Measurements from ENCODE around the gene RIPK3. TPM values are rescaled to one million over a fixed set of nuclear protein-coding genes. Genes with fewer than 3 reads are reported as not detected.

RIPK3 gene
- total and polyA plus RNA-seq, 2 experiments from 2014 or later, result 4.8 to 7.0 TPM

DNA sequence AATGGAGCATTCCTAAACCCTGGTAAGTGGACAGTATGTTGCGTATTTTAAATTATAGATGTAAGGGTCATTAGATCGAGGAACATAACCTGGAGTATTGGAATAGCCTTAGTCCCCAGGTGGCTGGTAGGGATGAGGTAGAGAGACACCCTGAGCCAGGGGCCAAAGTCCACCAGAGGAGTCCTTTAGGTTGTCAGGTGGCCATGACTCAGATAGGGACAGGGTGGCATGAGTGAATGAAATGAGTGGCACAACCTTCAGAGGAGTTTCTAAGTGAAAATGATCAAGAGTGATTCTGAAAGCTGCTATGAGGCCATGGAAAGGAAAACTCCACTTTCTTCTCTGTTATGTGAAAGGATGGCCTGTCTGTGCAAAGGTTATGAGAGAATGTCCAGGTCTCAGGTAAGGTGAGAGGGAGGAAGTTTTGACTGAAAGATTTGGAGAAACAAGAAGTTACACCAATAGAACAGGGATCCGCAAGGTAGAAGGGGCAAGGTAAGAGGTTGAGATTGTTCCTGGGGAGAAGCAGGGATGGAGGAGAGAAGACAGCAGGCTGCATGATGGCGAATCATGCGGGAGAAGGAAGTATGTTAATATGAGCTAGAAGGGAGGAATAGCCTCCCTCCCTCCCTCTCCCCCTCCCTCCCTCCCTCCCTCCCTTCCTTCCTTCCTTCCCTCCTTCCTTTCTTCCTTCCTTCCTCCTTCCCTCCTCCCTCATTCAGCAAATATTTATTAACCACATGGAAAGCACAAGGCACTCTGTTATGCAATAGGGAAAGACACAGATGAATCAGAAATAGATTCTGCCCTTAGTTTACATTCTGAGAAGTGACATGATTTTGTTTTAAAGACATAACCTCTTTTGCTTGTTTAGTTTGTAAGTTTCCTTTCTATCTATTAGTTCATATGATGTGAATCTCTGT lies 14.0 kb upstream of the RIPK3 start:
- no peaks in the 10 kb centered on the region for H3K9me2 ChIP-seq (replicated peaks; ENCODE audit: insufficient read depth)
- H3K27ac ChIP-seq, result peak overlapping the region; percentile 65
- H3K27me3 ChIP-seq, result peaks cover 2% of the 10 kb centered on the region
- H2AFZ ChIP-seq, result no peak overlapping the region
- H3K4me3 ChIP-seq, result no peak overlapping the region
- H3K36me3 ChIP-seq (replicated peaks; ENCODE audit: insufficient read depth, low read depth), result no peaks in the 10 kb centered on the region
- no peaks in the 10 kb centered on the region for H3K4me1 ChIP-seq (ENCODE audit: insufficient read depth)
- H4K20me1 ChIP-seq (ENCODE audit: insufficient read depth, poor library complexity, severe bottlenecking), result no peaks in the 10 kb centered on the region
- no peaks in the 10 kb centered on the region for H3K9me3 ChIP-seq (ENCODE audit: low read depth)
- H3K4me2 ChIP-seq, result peak overlapping the region; percentile 14
- no peaks in the 10 kb centered on the region for H3K79me2 ChIP-seq
- peak; percentile 53 for DNase-seq (ENCODE audit: low spot score)
- 60% methylated on average over 5 of the region's 5 CpGs for WGBS (ENCODE audit: low lambda C conversion rate, missing lambda C conversion rate)
- TF ChIP-seq EZH2phosphoT487 (IDR thresholded peaks at IDR 0.05; ENCODE audit: low read depth, severe bottlenecking, unreplicated experiment) (no peak), EZH2 (IDR thresholded peaks at IDR 0.05; ENCODE audit: borderline replicate concordance) (no peak)
- TF ChIP-seq, protein P1, sequence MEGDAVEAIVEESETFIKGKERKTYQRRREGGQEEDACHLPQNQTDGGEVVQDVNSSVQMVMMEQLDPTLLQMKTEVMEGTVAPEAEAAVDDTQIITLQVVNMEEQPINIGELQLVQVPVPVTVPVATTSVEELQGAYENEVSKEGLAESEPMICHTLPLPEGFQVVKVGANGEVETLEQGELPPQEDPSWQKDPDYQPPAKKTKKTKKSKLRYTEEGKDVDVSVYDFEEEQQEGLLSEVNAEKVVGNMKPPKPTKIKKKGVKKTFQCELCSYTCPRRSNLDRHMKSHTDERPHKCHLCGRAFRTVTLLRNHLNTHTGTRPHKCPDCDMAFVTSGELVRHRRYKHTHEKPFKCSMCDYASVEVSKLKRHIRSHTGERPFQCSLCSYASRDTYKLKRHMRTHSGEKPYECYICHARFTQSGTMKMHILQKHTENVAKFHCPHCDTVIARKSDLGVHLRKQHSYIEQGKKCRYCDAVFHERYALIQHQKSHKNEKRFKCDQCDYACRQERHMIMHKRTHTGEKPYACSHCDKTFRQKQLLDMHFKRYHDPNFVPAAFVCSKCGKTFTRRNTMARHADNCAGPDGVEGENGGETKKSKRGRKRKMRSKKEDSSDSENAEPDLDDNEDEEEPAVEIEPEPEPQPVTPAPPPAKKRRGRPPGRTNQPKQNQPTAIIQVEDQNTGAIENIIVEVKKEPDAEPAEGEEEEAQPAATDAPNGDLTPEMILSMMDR (IDR thresholded peaks at IDR 0.05; ENCODE audit: poor library complexity), result no peak

DNA sequence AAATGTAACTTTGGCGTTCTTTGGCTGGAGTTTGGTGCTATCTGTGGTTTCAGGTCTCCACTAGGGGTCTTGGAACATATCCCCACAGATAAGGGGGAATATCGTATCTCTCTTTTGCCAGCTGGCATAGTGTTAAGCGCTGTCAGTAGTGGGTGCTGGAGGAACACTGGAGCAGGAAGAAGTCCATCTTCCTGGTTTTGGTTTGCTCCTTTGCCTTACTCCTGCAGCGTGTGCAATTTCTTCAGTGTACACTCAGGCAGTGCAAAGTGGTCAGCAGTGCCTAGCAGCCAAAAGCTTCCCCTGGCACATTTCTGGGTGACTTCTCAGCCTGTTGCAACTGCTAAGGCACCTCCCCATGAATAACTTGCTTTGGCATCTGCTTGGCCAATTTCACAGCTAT lies 11.7 kb upstream of the RIPK3 start:
- Histone ChIP-seq H3K27me3 (peaks cover 2% of the 10 kb centered on the region), H3K4me2 (no peak overlapping the region), H3K79me2 (no peaks in the 10 kb centered on the region), H3K9me3 (ENCODE audit: low read depth) (no peaks in the 10 kb centered on the region), H3K27ac (no peak overlapping the region), H2AFZ (no peak overlapping the region), H3K36me3 (replicated peaks; ENCODE audit: insufficient read depth, low read depth) (no peaks in the 10 kb centered on the region), H3K4me1 (ENCODE audit: insufficient read depth) (no peaks in the 10 kb centered on the region), H3K9me2 (replicated peaks; ENCODE audit: insufficient read depth) (no peaks in the 10 kb centered on the region), H3K4me3 (no peak overlapping the region), H4K20me1 (ENCODE audit: insufficient read depth, poor library complexity, severe bottlenecking) (no peaks in the 10 kb centered on the region)
- 19% methylated on average over 4 of the region's 4 CpGs for WGBS (ENCODE audit: low lambda C conversion rate, missing lambda C conversion rate)
- DNase-seq (ENCODE audit: low spot score), result no peak
- TF ChIP-seq, protein P1 (IDR thresholded peaks at IDR 0.05; ENCODE audit: poor library complexity), result no peak
- TF ChIP-seq EZH2phosphoT487 (IDR thresholded peaks at IDR 0.05; ENCODE audit: low read depth, severe bottlenecking, unreplicated experiment) (no peak), EZH2 (IDR thresholded peaks at IDR 0.05; ENCODE audit: borderline replicate concordance) (no peak)

DNA sequence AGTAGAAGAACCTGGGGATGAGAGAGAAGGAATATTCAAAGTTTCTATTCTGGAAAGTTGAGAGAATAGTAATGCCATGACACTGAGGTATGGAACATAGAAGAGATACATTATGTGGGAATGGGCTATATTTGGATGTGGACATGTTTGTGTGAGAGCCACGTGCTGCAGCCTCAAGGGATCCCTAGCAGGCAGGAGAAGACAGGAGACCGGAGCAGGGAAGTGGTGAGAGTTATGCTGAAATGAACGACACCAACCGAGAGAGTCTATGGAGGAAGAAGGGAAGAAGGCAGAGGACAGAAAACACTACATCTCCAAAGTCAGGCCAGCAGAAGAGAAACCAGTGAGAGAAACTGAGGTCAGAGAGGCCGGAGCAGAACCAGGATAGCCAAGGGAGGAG lies 10.0 kb upstream of the RIPK3 start:
- H4K20me1 ChIP-seq (ENCODE audit: insufficient read depth, poor library complexity, severe bottlenecking), result no peaks in the 10 kb centered on the region
- TF ChIP-seq EZH2phosphoT487 (IDR thresholded peaks at IDR 0.05; ENCODE audit: low read depth, severe bottlenecking, unreplicated experiment), result no peak
- H3K9me2 ChIP-seq (replicated peaks; ENCODE audit: insufficient read depth), result no peaks in the 10 kb centered on the region
- no peaks in the 10 kb centered on the region for H3K9me3 ChIP-seq (ENCODE audit: low read depth)
- WGBS (ENCODE audit: low lambda C conversion rate, missing lambda C conversion rate), result 78% methylated on average over 5 of the region's 5 CpGs
- H2AFZ ChIP-seq, result no peak overlapping the region
- no peak for DNase-seq (ENCODE audit: low spot score)
- H3K27me3 ChIP-seq, result peaks cover 2% of the 10 kb centered on the region
- no peak overlapping the region for H3K4me3 ChIP-seq
- H3K4me2 ChIP-seq, result no peak overlapping the region
- no peaks in the 10 kb centered on the region for H3K79me2 ChIP-seq
- H3K4me1 ChIP-seq (ENCODE audit: insufficient read depth), result no peaks in the 10 kb centered on the region
- H3K36me3 ChIP-seq (replicated peaks; ENCODE audit: insufficient read depth, low read depth), result no peaks in the 10 kb centered on the region
- H3K27ac ChIP-seq, result no peak overlapping the region

DNA sequence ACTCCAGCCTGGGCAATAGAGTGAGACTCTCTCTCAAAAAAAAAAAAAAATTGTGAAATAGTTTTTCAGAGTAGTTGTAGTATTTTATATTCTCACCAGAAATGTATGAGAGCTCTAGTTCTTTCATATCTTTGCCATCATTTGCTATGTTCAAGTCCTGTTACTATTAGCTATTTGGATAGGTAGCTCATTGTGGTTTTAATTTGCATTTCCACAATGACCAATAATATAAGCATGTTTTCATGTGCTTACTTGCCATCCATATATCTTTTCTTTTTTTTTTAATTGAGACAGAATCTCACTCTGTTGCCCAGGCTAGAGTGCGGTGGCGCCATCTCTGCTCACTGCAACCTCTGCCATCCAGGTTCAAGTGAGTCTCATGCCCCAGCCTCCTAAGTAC lies 8.4 kb upstream of the RIPK3 start:
- no peak overlapping the region for H3K4me3 ChIP-seq
- no peak overlapping the region for H3K4me2 ChIP-seq
- H3K27ac ChIP-seq, result no peak overlapping the region
- no peaks in the 10 kb centered on the region for H3K79me2 ChIP-seq
- no peak for DNase-seq (ENCODE audit: low spot score)
- H3K4me1 ChIP-seq (ENCODE audit: insufficient read depth), result no peaks in the 10 kb centered on the region
- no peaks in the 10 kb centered on the region for H4K20me1 ChIP-seq (ENCODE audit: insufficient read depth, poor library complexity, severe bottlenecking)
- no peaks in the 10 kb centered on the region for H3K9me3 ChIP-seq (ENCODE audit: low read depth)
- H3K27me3 ChIP-seq, result peaks cover 2% of the 10 kb centered on the region
- H2AFZ ChIP-seq, result no peak overlapping the region
- TF ChIP-seq EZH2phosphoT487 (IDR thresholded peaks at IDR 0.05; ENCODE audit: low read depth, severe bottlenecking, unreplicated experiment), result no peak
- no peak for TF ChIP-seq EZH2 (IDR thresholded peaks at IDR 0.05; ENCODE audit: borderline replicate concordance)
- TF ChIP-seq, protein P1 (IDR thresholded peaks at IDR 0.05; ENCODE audit: poor library complexity), result no peak
- WGBS (ENCODE audit: low lambda C conversion rate, missing lambda C conversion rate), result 88% methylated on average over 2 of the region's 2 CpGs
- H3K9me2 ChIP-seq (replicated peaks; ENCODE audit: insufficient read depth), result no peaks in the 10 kb centered on the region
- H3K36me3 ChIP-seq (replicated peaks; ENCODE audit: insufficient read depth, low read depth), result no peaks in the 10 kb centered on the region
